SK-MEL-5 (cell line): ENCODE data around the gene PCDH15. TPM values are rescaled to one million over a fixed set of nuclear protein-coding genes. Genes with fewer than 3 reads are reported as not detected.
"Not testable (repeated sequence)": the region's sequence is repeated elsewhere in the genome, so short reads cannot be mapped to it uniquely, and the experiment has no call there.

Experiments
- DNase-seq: peaks from one replicate; pipeline ENCODE4 v3.0.0-alpha.2; 2016; ENCODE audit warnings: low read depth, low spot score
- in situ Hi-C: cut with HindIII; loops from 2 replicates; pipeline ENCODE4 v1.10.0; 2016; ENCODE audit warnings: low sequenced_read_pairs, high pct_unique_total_duplicates, low pct_unique_long_range_greater_than_20kb
- total RNA-seq: library from RNA; depleted of rRNA; stranded (reverse); fragments of >200 nt; shearing (Covaris generic); gene quantifications from 2 replicates; pipeline ENCODE4 v1.2.3, GENCODE V29; 2014

PCDH15 gene
- total RNA-seq, 1 experiment from 2014 or later: 0.34 TPM

GRCh38 chr10:54485971-54486370, 315.1 kb downstream of the PCDH15 start:
- in situ Hi-C loops: no loop called here
- DNase-seq: no peak

DNA sequence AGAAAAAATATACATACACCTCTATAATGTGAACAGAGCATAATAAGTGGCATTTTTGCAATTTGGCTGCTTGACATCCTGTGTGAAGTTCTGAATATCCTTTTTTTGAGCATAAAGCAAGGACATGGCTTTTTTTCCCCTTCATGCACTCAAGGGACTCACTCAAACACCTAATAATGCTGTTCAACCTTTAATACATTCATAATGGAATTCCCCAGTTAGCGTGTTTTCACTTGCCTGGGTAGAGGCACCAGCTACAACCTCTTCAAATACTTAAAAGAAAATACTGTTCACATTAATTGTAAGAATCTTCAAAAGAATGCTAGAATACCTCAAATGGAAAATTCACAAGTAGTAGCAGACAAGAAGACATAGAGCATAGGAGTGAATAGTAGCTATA, 316.8 kb downstream of the PCDH15 start:
- no peak for DNase-seq
- in situ Hi-C loops: no loop called here

DNA sequence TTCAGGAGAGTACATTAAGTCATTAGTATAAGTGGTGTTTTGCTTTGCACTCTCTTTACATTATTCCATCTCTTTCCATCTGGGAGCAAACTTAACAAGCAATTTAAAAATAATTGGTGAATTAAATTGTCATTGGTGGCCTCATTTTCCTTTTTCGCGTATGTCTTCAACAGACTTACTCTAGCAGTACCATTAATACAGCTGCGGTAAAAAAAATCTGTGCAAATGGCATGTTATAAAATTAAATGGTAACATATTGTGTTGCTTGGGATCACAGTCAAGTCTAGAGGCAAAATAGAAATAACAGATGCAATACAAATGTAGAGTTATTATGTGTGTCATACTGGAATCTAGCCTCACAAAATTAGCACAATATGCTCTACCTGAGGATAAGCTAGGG, 322.4 kb downstream of the PCDH15 start:
- no peak for DNase-seq
- in situ Hi-C loops: no loop called here

GRCh38 chr10:54477738-54478137, 323.3 kb downstream of the PCDH15 start:
- DNase-seq: no peak
- in situ Hi-C loops: no loop called here

DNA sequence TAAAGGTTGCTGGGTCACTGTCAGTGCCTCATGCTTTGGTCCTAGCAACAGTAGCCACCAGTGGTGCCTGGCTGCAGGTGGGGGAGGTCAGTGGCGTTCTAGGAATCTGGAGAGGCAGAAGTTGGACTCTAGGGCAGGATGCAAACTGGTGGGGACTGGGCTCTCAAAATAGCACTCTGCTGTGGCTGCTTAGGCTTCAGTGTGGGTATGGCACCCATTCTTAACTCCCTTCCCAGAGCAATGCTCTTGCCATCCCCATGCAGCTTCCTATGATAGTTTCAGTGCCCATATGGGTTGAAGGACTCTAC, 330.8 kb downstream of the PCDH15 start:
- no peak for DNase-seq
- in situ Hi-C loops: no loop called here

DNA sequence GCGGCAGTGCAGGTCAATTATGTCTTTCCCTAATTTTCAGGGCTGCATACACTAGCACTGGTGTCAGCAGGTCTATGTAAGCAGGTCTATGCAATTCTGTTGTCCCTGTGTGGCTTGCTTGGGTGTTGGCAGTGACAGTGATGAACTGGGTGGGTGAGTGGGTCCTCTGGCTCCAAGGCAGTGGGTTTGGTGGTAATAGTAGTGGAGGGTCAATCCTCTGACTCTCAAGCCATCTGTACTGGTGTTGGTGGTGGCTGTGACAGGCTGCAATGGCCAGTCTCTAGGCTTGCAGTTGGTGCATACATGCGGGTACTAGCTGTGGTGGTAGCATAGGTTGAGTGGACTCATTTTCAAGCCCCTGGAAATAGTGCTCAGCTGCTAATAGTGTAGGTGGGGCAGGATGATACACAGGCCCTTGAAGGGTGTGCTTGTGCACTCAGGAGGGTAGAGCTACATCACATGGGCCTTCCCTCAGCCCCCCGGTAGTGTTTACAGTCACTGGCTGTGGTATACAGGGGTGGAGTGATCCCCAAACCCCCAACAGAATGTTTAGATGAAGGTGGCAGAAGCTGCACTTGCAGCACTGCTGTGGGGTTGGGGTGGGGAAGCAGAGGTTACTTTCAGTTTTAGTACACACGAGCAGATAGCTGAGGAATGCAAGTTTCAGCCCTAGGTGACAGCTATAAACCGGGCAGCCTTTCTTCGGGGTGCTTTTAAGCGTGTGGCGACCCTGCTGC, 331.3 kb downstream of the PCDH15 start:
- in situ Hi-C loops: no loop called here
- DNase-seq: no peak

GRCh38 chr10:54454271-54454670, 346.8 kb downstream of the PCDH15 start:
- in situ Hi-C loops: no loop called here
- DNase-seq: no peak

GRCh38 chr10:54449056-54449455, 352.0 kb downstream of the PCDH15 start:
- in situ Hi-C loops: no loop called here
- no peak for DNase-seq

- in situ Hi-C loops: no loop called here
- no peak for DNase-seq
Measured at GRCh38 chr10:54444170-54444569, 356.9 kb downstream of the PCDH15 start.

- DNase-seq: no peak
- in situ Hi-C loops: no loop called here
Measured at GRCh38 chr10:54441275-54441674, 359.8 kb downstream of the PCDH15 start.

- in situ Hi-C loops: no loop called here
- DNase-seq: no peak
Measured at GRCh38 chr10:54434782-54435181, 366.2 kb downstream of the PCDH15 start.

DNA sequence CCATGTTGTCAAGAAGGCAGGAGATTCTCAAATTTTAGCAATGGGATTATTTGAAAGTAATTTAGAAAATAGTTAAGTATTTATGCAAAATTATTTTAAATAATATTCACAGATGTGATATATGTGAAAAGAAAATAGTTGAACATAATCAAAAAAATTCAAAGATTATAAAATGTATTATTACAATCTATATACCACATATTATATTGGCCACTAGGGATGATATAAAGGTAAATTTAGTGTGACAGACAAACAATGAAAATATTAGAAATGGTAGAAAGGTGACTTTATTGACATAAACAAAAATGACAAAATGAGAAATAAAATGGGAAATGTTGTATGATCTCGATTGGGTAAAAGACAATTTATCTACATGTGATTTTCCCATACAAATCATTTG, 385.5 kb downstream of the PCDH15 start:
- in situ Hi-C loops: no loop called here
- no peak for DNase-seq

GRCh38 chr10:54402576-54402975, 398.5 kb downstream of the PCDH15 start:
- in situ Hi-C loops: no loop called here
- DNase-seq: peak; percentile 46

DNA sequence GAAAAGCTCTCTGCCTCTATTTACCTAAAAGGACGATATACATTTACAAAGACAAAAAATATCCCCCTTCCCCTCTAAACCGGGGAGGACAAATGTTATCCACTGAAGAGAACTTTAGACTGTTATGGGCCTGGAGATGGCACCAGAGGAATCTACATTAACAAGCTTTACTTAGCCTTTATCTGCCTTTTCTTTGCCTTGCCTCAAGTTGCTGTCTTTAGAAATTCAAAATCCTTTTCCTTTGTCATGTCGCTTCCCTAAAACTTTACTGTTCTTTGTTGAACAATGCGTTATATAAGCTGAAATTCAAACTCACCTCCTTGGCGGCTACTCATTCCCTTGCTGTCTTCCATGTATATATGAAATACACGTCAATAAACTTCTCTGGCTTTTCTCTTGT, 405.0 kb downstream of the PCDH15 start:
- in situ Hi-C loops: no loop called here
- DNase-seq: no peak

DNA sequence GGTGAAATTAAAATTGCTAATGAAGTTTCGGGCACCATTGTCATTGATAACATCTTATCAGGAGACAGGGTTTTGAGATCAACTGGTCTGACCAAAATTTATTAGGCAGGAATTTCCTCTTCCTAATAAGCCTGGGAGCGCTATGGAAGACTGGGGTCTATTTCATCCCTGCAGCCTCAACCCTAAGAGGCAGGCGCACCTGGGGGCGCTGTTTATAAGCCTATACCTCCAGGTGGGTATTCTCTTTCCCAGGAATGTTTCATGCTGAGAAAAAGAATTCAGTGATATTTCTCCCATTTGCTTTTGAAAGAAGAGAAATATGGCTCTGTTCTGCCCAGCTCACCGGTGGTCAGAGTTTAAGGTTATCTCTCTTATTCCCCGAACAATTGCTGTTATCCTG, 406.4 kb downstream of the PCDH15 start:
- in situ Hi-C loops, DNase-seq: not testable (repeated sequence)

DNA sequence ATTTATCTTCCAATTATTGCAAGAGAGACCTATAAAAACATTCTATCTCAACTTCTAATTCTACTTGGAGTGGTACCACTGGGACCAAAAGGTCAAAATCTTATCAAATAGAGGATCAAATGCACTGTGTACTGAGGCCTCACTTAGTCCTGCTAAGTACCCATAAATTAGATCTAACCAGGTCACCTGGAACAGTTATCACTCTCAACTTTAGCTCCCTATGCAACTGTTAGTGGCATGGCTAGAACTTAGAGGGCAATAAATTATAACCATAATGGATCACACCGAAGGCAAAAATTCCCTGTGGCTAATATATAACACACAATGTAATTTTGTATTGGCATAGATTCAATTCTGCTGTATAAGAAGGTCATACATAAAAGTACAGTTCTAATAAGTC, 428.9 kb downstream of the PCDH15 start:
- in situ Hi-C loops: no loop called here
- DNase-seq: no peak

GRCh38 chr10:54368984-54369383, 432.0 kb downstream of the PCDH15 start:
- in situ Hi-C loops: no loop called here
- DNase-seq: peak; percentile 2

DNA sequence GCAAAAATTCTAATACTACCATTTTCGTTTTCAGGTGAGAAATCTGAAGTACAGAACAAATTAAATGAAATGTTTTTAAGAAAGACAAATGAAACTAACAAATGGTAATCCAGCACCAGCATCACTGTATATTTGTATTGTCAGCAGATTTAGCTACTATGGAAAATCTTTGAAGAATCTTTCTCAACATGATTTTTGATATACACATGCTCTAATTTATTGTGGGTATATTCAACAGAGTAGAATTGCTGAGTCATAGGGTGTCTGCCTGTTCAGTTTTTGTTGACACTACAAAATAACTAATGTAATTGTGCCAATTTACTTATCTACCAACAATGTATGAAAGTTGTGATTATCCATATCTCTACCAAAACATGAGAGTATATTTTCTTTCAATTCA, 437.6 kb downstream of the PCDH15 start:
- in situ Hi-C loops: no loop called here
- no peak for DNase-seq

- in situ Hi-C loops: no loop called here
- no peak for DNase-seq
Measured at GRCh38 chr10:54342058-54342457, 459.0 kb downstream of the PCDH15 start.

- no peak for DNase-seq
- in situ Hi-C loops: no loop called here
Measured at GRCh38 chr10:54335296-54335695, 465.7 kb downstream of the PCDH15 start.
